GM23248 (cell line): ENCODE results near the gene LEF1.

Experiments used
- EZH2 ChIP-seq: fragments of 200-600 bp; sonication (generic); IDR thresholded peaks from 2 replicates; pipeline ENCODE4 v1.6.1; 2018; ENCODE audit warnings: antibody characterized with exemption, mild to moderate bottlenecking; ENCODE audit not compliant: insufficient read depth, poor library complexity, severe bottlenecking
- EZH2phosphoT487 ChIP-seq: fragments of 200-600 bp; sonication (generic); IDR thresholded peaks from 2 replicates; pipeline ENCODE4 v1.6.1; 2018; ENCODE audit warnings: antibody characterized with exemption, moderate library complexity, mild to moderate bottlenecking, low read depth; ENCODE audit not compliant: insufficient read depth

DNA sequence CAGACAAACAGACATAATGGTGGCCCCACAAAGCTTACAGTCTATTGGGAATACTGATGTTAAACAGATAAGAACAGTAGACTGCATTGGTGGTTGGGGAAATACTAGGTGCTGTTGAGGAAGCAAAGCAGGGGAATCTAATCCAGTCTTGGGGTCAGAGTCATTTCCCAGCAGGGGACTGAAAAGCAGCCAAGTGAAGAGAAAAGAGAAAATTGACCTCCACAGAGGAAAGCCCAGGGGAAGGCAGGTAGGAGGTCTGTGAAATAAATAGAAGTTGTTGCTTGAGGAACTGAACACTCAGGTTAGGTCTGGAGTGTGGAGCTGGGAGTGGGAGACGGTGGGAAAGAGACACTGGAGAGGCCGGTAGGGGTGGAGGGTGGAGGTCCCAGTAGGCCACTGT is 33.0 kb upstream of the LEF1 start:
- TF ChIP-seq EZH2 (no peak), EZH2phosphoT487 (no peak)
